ENCODE measurements around the gene SDCBP2. TPM values are rescaled to one million over a fixed set of nuclear protein-coding genes. Genes with fewer than 3 reads are reported as not detected.

Gene SDCBP2
- total and polyA plus RNA-seq, 2 experiments from 2014 or later: 3.2 to 5.3 TPM

- TF ChIP-seq ZNF462 (CRISPR knock-in tag; IDR thresholded peaks at IDR 0.05): no peak
- TF ChIP-seq EZH2phosphoT487 (IDR thresholded peaks at IDR 0.05; ENCODE audit: unreplicated experiment): no peak
These were observed 49.9 kb downstream of the SDCBP2 start (continued) for GRCh38 chr20:1278993-1279392.

- Mint-ChIP-seq H3K36me3 (ENCODE audit: low read depth) (no peaks in the 10 kb centered on the region), H3K27ac (no peak overlapping the region), H3K27me3 (ENCODE audit: insufficient read depth, low read depth, poor library complexity) (peaks cover 5% of the 10 kb centered on the region), H3K4me1 (peaks cover 2% of the 10 kb centered on the region; the same call in 2 of the 3 replicates), H3K4me3 (no peak overlapping the region), H3K9me3 (no peaks in the 10 kb centered on the region)
- DNase-seq (ENCODE audit: low spot score): no peak
- no peaks in the 10 kb centered on the region for H3K27me3 ChIP-seq (ENCODE audit: insufficient read depth)
- no peak overlapping the region for H3K4me3 ChIP-seq
- 0 out of 2 replicates have a peak, but pooled peaks cover 3% of the 10 kb centered on the region for H4K20me1 ChIP-seq (replicated peaks; ENCODE audit: insufficient read depth)
- H3K9me2 ChIP-seq (ENCODE audit: insufficient read depth): no peaks in the 10 kb centered on the region
- no peak overlapping the region for H2AFZ ChIP-seq
- no peaks in the 10 kb centered on the region for H3K79me2 ChIP-seq (replicated peaks; ENCODE audit: insufficient read depth)
- H3K4me2 ChIP-seq: no peak overlapping the region
- no peaks in the 10 kb centered on the region for H3F3A ChIP-seq (replicated peaks; ENCODE audit: low read depth)
- no peak for ATAC-seq
- H3K36me3 ChIP-seq (ENCODE audit: insufficient read depth): no peaks in the 10 kb centered on the region
- no peaks in the 10 kb centered on the region for H3K4me1 ChIP-seq (ENCODE audit: insufficient read depth)
- no peak overlapping the region for H3K27ac ChIP-seq (ENCODE audit: low read depth)
- TF ChIP-seq ETS1 (IDR thresholded peaks at IDR 0.05): no peak
- no peak for TF ChIP-seq EZH2phosphoT487 (IDR thresholded peaks at IDR 0.05; ENCODE audit: unreplicated experiment)
- TF ChIP-seq ZNF114 (CRISPR knock-in tag; IDR thresholded peaks at IDR 0.05): no peak
- TF ChIP-seq POLR2AphosphoS5 (IDR thresholded peaks at IDR 0.05; ENCODE audit: low read depth): no peak
- TF ChIP-seq STAT1 (IDR thresholded peaks at IDR 0.05; ENCODE audit: unreplicated experiment): no peak
- no peak for TF ChIP-seq REST (IDR thresholded peaks at IDR 0.05; ENCODE audit: unreplicated experiment)
- no peak for TF ChIP-seq JUNB (IDR thresholded peaks at IDR 0.05; ENCODE audit: unreplicated experiment)
These were observed 51.2 kb downstream of the SDCBP2 start for GRCh38 chr20:1277529-1278322.

Data from GM23338 (cell line).